Nephron (organoid): ENCODE measurements around the gene CRTAP.

ENCODE experiments used
- H3K27ac Mint-ChIP-seq, 3 experiments: 2 replicates each; pipeline ENCODE4 v1.8.0; 2020; ENCODE audit warnings: mixed read lengths in 3 of 3, mild to moderate bottlenecking in 2 of 3, moderate library complexity in 1 of 3
- H3K27me3 Mint-ChIP-seq: 2 replicates; pipeline ENCODE4 v1.8.0; 2021; ENCODE audit warnings: low read depth, mild to moderate bottlenecking, moderate library complexity, mixed read lengths
- H3K36me3 Mint-ChIP-seq: 2 replicates; pipeline ENCODE4 v1.8.0; 2020; ENCODE audit warnings: low read depth, mixed read lengths
- H3K4me1 Mint-ChIP-seq: 2 replicates; pipeline ENCODE4 v1.8.0; 2020; ENCODE audit warnings: mixed read lengths
- H3K4me3 Mint-ChIP-seq, 3 experiments: 2 replicates each; pipeline ENCODE4 v1.8.0; 2020; ENCODE audit warnings: mild to moderate bottlenecking in 3 of 3, mixed read lengths in 3 of 3, moderate library complexity in 2 of 3
- H3K9me3 Mint-ChIP-seq: 2 replicates; pipeline ENCODE4 v1.8.0; 2020; ENCODE audit warnings: mixed read lengths
- CTCF ChIP-seq, 3 experiments: fragments of 200-600 bp; sonication (generic); IDR thresholded peaks; one replicate each; pipeline ENCODE4 v1.5.0; 2021; ENCODE audit warnings: antibody characterized with exemption in 3 of 3; ENCODE audit not compliant: unreplicated experiment in 3 of 3

The CRTAP gene

GRCh38 chr3:33114622-33115023 lies 809 bp downstream of the CRTAP start:
- H3K36me3 Mint-ChIP-seq: peaks cover 10% of the 10 kb centered on the region
- peaks cover 20% of the 10 kb centered on the region for H3K4me1 Mint-ChIP-seq
- H3K4me3 Mint-ChIP-seq: peak overlapping the region; percentile 83 to 95 (median 92)
- H3K27ac Mint-ChIP-seq: peak overlapping the region; percentile 77 to 92 (median 92)
- TF ChIP-seq CTCF (IDR thresholded peaks at IDR 0.05; ENCODE audit: unreplicated experiment in 3 of 3): no peak
- no peaks in the 10 kb centered on the region for H3K9me3 Mint-ChIP-seq
- no peaks in the 10 kb centered on the region for H3K27me3 Mint-ChIP-seq

GRCh38 chr3:33115024-33115768 lies 1.4 kb downstream of the CRTAP start:
- Mint-ChIP-seq H3K36me3 (peaks cover 10% of the 10 kb centered on the region), H3K27ac (peak overlapping the region; percentile 77 to 89 (median 88)), H3K4me1 (peaks cover 20% of the 10 kb centered on the region), H3K27me3 (no peaks in the 10 kb centered on the region), H3K9me3 (no peaks in the 10 kb centered on the region), H3K4me3 (peak overlapping the region; percentile 83 to 95 (median 92))
- no peak for TF ChIP-seq CTCF (IDR thresholded peaks at IDR 0.05; ENCODE audit: unreplicated experiment in 3 of 3)

- H3K9me3 Mint-ChIP-seq: no peaks in the 10 kb centered on the region
- peak overlapping the region in 1 of 3 experiments; percentile 5 for H3K27ac Mint-ChIP-seq
- TF ChIP-seq CTCF (IDR thresholded peaks at IDR 0.05; ENCODE audit: unreplicated experiment in 3 of 3): no peak
- peaks cover 20% of the 10 kb centered on the region for H3K4me1 Mint-ChIP-seq
- peak overlapping the region in 2 of 3 experiments; percentile 2 to 32 for H3K4me3 Mint-ChIP-seq
- no peaks in the 10 kb centered on the region for H3K27me3 Mint-ChIP-seq
- H3K36me3 Mint-ChIP-seq: peaks cover 22% of the 10 kb centered on the region
These were observed 3.6 kb downstream of the CRTAP start for GRCh38 chr3:33117461-33117860.

- TF ChIP-seq CTCF (IDR thresholded peaks at IDR 0.05; ENCODE audit: unreplicated experiment in 3 of 3): no peak
- H3K9me3 Mint-ChIP-seq: no peaks in the 10 kb centered on the region
- peaks cover 16% of the 10 kb centered on the region for H3K4me1 Mint-ChIP-seq
- no peak overlapping the region for H3K4me3 Mint-ChIP-seq
- peaks cover 42% of the 10 kb centered on the region for H3K36me3 Mint-ChIP-seq
- H3K27me3 Mint-ChIP-seq: no peaks in the 10 kb centered on the region
- no peak overlapping the region for H3K27ac Mint-ChIP-seq
These were observed 6.1 kb downstream of the CRTAP start for GRCh38 chr3:33119891-33120290.

- Mint-ChIP-seq H3K27ac (no peak overlapping the region), H3K4me1 (no peaks in the 10 kb centered on the region), H3K9me3 (no peaks in the 10 kb centered on the region), H3K27me3 (no peaks in the 10 kb centered on the region), H3K36me3 (peaks cover 58% of the 10 kb centered on the region), H3K4me3 (no peak overlapping the region)
- no peak for TF ChIP-seq CTCF (IDR thresholded peaks at IDR 0.05; ENCODE audit: unreplicated experiment in 3 of 3)
These were observed 9.2 kb downstream of the CRTAP start for GRCh38 chr3:33122991-33123390.

GRCh38 chr3:33124638-33125037 lies 10.8 kb downstream of the CRTAP start:
- no peaks in the 10 kb centered on the region for H3K27me3 Mint-ChIP-seq
- no peaks in the 10 kb centered on the region for H3K4me1 Mint-ChIP-seq
- no peak overlapping the region for H3K4me3 Mint-ChIP-seq
- no peak overlapping the region for H3K27ac Mint-ChIP-seq
- H3K9me3 Mint-ChIP-seq: no peaks in the 10 kb centered on the region
- peaks cover 56% of the 10 kb centered on the region for H3K36me3 Mint-ChIP-seq
- TF ChIP-seq CTCF (IDR thresholded peaks at IDR 0.05; ENCODE audit: unreplicated experiment in 3 of 3): no peak
